GM12878 (cell line): ENCODE results near the gene SH3D19. TPM values are rescaled to one million over a fixed set of nuclear protein-coding genes. Genes with fewer than 3 reads are reported as not detected.

Source experiments
- ATAC-seq: fragments of 200-7000 bp; cut with Tn5 transposase; 3 replicates; pipeline ENCODE4 v1.9.1; 2020; ENCODE audit warnings: mild to moderate bottlenecking, moderate library complexity
- BruUV-seq: library from RNA; stranded (reverse); fragments of 400-500 nt; replicated peaks from 2 replicates; lab custom pipeline; 2021; lab: Mats Ljungman, UMichigan
- CTCF ChIA-PET: fragments of 300-600 bp; sonication (Branson Sonifier 250); formaldehyde crosslinking; extraction: SDS; loops from one replicate; lab custom pipeline; 2021; ENCODE audit warnings: inconsistent platforms; lab: Yijun Ruan, JAX
- POLR2A ChIA-PET: fragments of 350-600 bp; formaldehyde crosslinking; extraction: SDS; loops from one replicate; lab custom pipeline; 2021; ENCODE audit warnings: inconsistent platforms; lab: Charles Lee
- RAD21 ChIA-PET: fragments of 300-600 bp; sonication (Branson Sonifier 250); formaldehyde crosslinking; loops from one replicate; lab custom pipeline; 2023; ENCODE audit warnings: antibody characterized with exemption; ENCODE audit not compliant: unreplicated experiment; lab: Charles Lee
- SMC1A ChIA-PET: fragments of 300-600 bp; sonication (Branson Sonifier 250); formaldehyde crosslinking; loops from one replicate; lab custom pipeline; 2023; ENCODE audit not compliant: unreplicated experiment, uncharacterized antibody; lab: Charles Lee
- DNase-seq: peaks from one replicate; pipeline ENCODE4 v3.0.0-alpha.2; 2011; ENCODE audit warnings: low read depth, low spot score
- FAIRE-seq: peaks from 3 replicates; lab custom pipeline; 2011; peaks lifted over from hg19 to GRCh38; lab: Jason Lieb, UNC
- H2AFZ ChIP-seq: 2 replicates; pipeline ENCODE4 v1.6.0; 2011; ENCODE audit warnings: low read depth, low read length, control low read depth; ENCODE audit not compliant: control insufficient read depth
- H3K27ac ChIP-seq: 2 replicates; pipeline ENCODE4 v1.5.1; 2011; ENCODE audit warnings: control low read depth; ENCODE audit not compliant: control insufficient read depth, insufficient read depth
- H3K27me3 ChIP-seq, 2 experiments: replicated peaks in 1 of 2; 2 replicates each; pipeline versions ENCODE4 v1.6.0 to v1.6.1; 2011; ENCODE audit warnings: low read length in 1 of 2; ENCODE audit not compliant: control insufficient read depth in 2 of 2, insufficient read depth in 2 of 2
- H3K36me3 ChIP-seq, 2 experiments: 2 replicates each; pipeline ENCODE4 v1.5.1; 2011; ENCODE audit warnings: low read length in 1 of 2; ENCODE audit not compliant: control insufficient read depth in 2 of 2, insufficient read depth in 2 of 2
- H3K4me1 ChIP-seq: 2 replicates; pipeline ENCODE4 v1.6.1; 2011; ENCODE audit warnings: mild to moderate bottlenecking, low read length, moderate library complexity, mixed read lengths; ENCODE audit not compliant: control insufficient read depth, insufficient read depth
- H3K4me2 ChIP-seq: 2 replicates; pipeline ENCODE4 v1.6.0; 2011; ENCODE audit warnings: control low read depth; ENCODE audit not compliant: control insufficient read depth, insufficient read depth
- H3K4me3 ChIP-seq: fragments of 200-600 bp; sonication (generic); 2 replicates; pipeline ENCODE4 v1.5.1; 2016
- H3K79me2 ChIP-seq: 2 replicates; pipeline ENCODE4 v1.6.0; 2011; ENCODE audit warnings: low read length; ENCODE audit not compliant: control insufficient read depth, insufficient read depth
- H3K9ac ChIP-seq: 2 replicates; pipeline ENCODE4 v1.8.0; 2011; ENCODE audit warnings: low read length, control low read depth, mixed read lengths; ENCODE audit not compliant: control insufficient read depth, insufficient read depth
- H3K9me3 ChIP-seq: replicated peaks from 3 replicates; pipeline ENCODE4 v1.5.1; 2011; ENCODE audit warnings: mild to moderate bottlenecking, low read length; ENCODE audit not compliant: control insufficient read depth, insufficient read depth
- H4K20me1 ChIP-seq: 2 replicates; pipeline ENCODE4 v1.6.0; 2011; ENCODE audit not compliant: control insufficient read depth, insufficient read depth
- BHLHE40 ChIP-seq, 2 experiments: fragments of 450-650 bp in 1 of 2; IDR thresholded peaks; 2 replicates each; pipeline ENCODE4 v1.6.1; 2011 to 2017; ENCODE audit warnings: low read depth in 2 of 2, borderline replicate concordance in 1 of 2, improper control_type of control experiment in 1 of 2, low read length in 1 of 2, mild to moderate bottlenecking in 1 of 2
- CHD4 ChIP-seq: fragments of 200-600 bp; sonication (generic); IDR thresholded peaks from 2 replicates; pipeline ENCODE4 v1.6.1; 2016; ENCODE audit warnings: mild to moderate bottlenecking
- HCFC1 ChIP-seq: fragments of 150-350 bp; IDR thresholded peaks from 2 replicates; pipeline ENCODE4 v1.6.1; 2014; ENCODE audit warnings: low read length
- IKZF1 ChIP-seq: fragments of 450-650 bp; conservative IDR thresholded peaks from 2 replicates; pipeline ENCODE4 v1.6.1; 2017; ENCODE audit warnings: antibody characterized with exemption, mild to moderate bottlenecking
- IKZF2 ChIP-seq, 2 experiments: fragments of 450-650 bp; IDR thresholded peaks; 2 replicates each; pipeline ENCODE4 v1.6.1; 2017; ENCODE audit warnings: mild to moderate bottlenecking in 2 of 2, moderate library complexity in 2 of 2
- KLF5 ChIP-seq: fragments of 450-650 bp; IDR thresholded peaks from 2 replicates; pipeline ENCODE4 v1.6.1; 2014; ENCODE audit warnings: mild to moderate bottlenecking; ENCODE audit not compliant: partially characterized antibody
- LARP7 ChIP-seq: fragments of 450-650 bp; IDR thresholded peaks from 2 replicates; pipeline ENCODE4 v1.6.1; 2017; ENCODE audit warnings: mild to moderate bottlenecking
- MTA2 ChIP-seq: fragments of 450-650 bp; IDR thresholded peaks from 2 replicates; pipeline ENCODE4 v1.6.1; 2016; ENCODE audit warnings: low read depth, mild to moderate bottlenecking, moderate library complexity
- MTA3 ChIP-seq: IDR thresholded peaks from 2 replicates; pipeline ENCODE4 v1.6.1; 2012; ENCODE audit warnings: low read length, inconsistent platforms, borderline replicate concordance
- NFXL1 ChIP-seq: fragments of 450-650 bp; IDR thresholded peaks from 2 replicates; pipeline ENCODE4 v1.6.1; 2017; ENCODE audit warnings: antibody characterized with exemption, mild to moderate bottlenecking, borderline replicate concordance
- SREBF2 ChIP-seq: IDR thresholded peaks from 2 replicates; pipeline ENCODE4 v1.6.1; 2012; ENCODE audit warnings: mild to moderate bottlenecking, low read length
- TAF1 ChIP-seq: IDR thresholded peaks from 2 replicates; pipeline ENCODE4 v1.6.1; 2011; ENCODE audit warnings: mild to moderate bottlenecking, low read depth, low read length, borderline replicate concordance
- TCF3 ChIP-seq: IDR thresholded peaks from 2 replicates; pipeline ENCODE4 v1.6.1; 2012; ENCODE audit warnings: low read depth, mild to moderate bottlenecking, low read length, borderline replicate concordance; ENCODE audit not compliant: insufficient read depth
- WGBS: methylation state at CpG from one replicate; pipeline ENCODE4 v1.1.6; 2016; ENCODE audit warnings: low lambda C conversion rate; ENCODE audit not compliant: insufficient replicate concordance, insufficient coverage; ENCODE audit errors: missing lambda C conversion rate; 5-methylcytosine and 5-hydroxymethylcytosine counted together
- in situ Hi-C: fragments of 300-500 bp; cut with MboI; formaldehyde crosslinking; loops from 9 replicates; pipeline ENCODE4 v1.14.3; 2018; ENCODE audit warnings: mixed read lengths
- intact Hi-C: fragments of 100-400 bp; cut with micrococcal nuclease; formaldehyde crosslinking; loops from one replicate; pipeline ENCODE4 v1.14.2; 2022; ENCODE audit not compliant: unreplicated experiment
- polyA plus RNA-seq, 11 experiments: library from polyadenylated mRNA; depleted of rRNA in 4 of 11; unstranded in 6 of 11; stranded (reverse) in 5 of 11; fragments of >200 nt; fragmentation: Nextera tagmentation in 4 of 11; fragmentation: Illumina TruSeq in 1 of 11; extraction: Ambion mirVana in 4 of 11; extraction: Trizol in 1 of 11; gene quantifications; 1 replicate in 1 of 11; 2 replicates in 10 of 11; pipeline versions ENCODE4 v1.2.1 to v1.2.3, GENCODE V29; 2011 to 2016; ENCODE audit warnings: inconsistent platforms in 2 of 11, missing spikeins in 2 of 11, low read depth in 1 of 11
- total RNA-seq, 4 experiments: library from RNA; depleted of rRNA in 3 of 4; stranded (reverse); fragments of >200 nt in 3 of 4; fragmentation: Illumina TruSeq in 1 of 4; extraction: Trizol in 1 of 4; gene quantifications; 2 replicates each; pipeline versions ENCODE4 v1.2.1 to v1.2.3, GENCODE V29; 2013 to 2021
- TF ChIP-seq, protein P1 (sequence below), 3 experiments: IDR thresholded peaks in 2 of 3; conservative IDR thresholded peaks in 1 of 3; 2 replicates each; pipeline ENCODE4 v1.5.1; 2011; ENCODE audit warnings: low read depth in 3 of 3, low read length in 3 of 3, mild to moderate bottlenecking in 3 of 3, control low read depth in 2 of 3, moderate library complexity in 2 of 3, inconsistent platforms in 1 of 3, mixed read lengths in 1 of 3; ENCODE audit not compliant: control insufficient read depth in 2 of 3, insufficient read depth in 1 of 3; ENCODE audit errors: extremely low read depth in 1 of 3
- TF ChIP-seq, protein P2 (sequence below): fragments of 450-650 bp; IDR thresholded peaks from 2 replicates; pipeline ENCODE4 v1.6.1; 2017; ENCODE audit warnings: mild to moderate bottlenecking, moderate library complexity

SH3D19 gene
- total and polyA plus RNA-seq, 10 of the 15 experiments (the other 5 are each of a cell fraction or from before 2014, with no cell fraction given), result 0.03 to 6.9 (median 0.33) TPM; not detected in 3

- TF ChIP-seq, protein P1, sequence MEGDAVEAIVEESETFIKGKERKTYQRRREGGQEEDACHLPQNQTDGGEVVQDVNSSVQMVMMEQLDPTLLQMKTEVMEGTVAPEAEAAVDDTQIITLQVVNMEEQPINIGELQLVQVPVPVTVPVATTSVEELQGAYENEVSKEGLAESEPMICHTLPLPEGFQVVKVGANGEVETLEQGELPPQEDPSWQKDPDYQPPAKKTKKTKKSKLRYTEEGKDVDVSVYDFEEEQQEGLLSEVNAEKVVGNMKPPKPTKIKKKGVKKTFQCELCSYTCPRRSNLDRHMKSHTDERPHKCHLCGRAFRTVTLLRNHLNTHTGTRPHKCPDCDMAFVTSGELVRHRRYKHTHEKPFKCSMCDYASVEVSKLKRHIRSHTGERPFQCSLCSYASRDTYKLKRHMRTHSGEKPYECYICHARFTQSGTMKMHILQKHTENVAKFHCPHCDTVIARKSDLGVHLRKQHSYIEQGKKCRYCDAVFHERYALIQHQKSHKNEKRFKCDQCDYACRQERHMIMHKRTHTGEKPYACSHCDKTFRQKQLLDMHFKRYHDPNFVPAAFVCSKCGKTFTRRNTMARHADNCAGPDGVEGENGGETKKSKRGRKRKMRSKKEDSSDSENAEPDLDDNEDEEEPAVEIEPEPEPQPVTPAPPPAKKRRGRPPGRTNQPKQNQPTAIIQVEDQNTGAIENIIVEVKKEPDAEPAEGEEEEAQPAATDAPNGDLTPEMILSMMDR (IDR thresholded peaks at IDR 0.05 in 2 of 3, conservative IDR thresholded peaks at IDR 0.05 in 1 of 3; ENCODE audit: control insufficient read depth in 2 of 3, extremely low read depth in 1 of 3, insufficient read depth in 1 of 3, low read depth in 3 of 3, low read length in 3 of 3), result no peak
Measured at GRCh38 chr4:151093203-151093602, 232.2 kb downstream of the SH3D19 start (continued).

- POLR2A ChIA-PET, result no interaction called here
- BruUV-seq, result no TSS peak
- in situ Hi-C loops, result no loop called here
- Histone ChIP-seq H3K4me3 (no peak overlapping the region), H3K79me2 (no peaks in the 10 kb centered on the region), H3K9me3 (no peaks in the 10 kb centered on the region), H3K4me2 (no peak overlapping the region), H4K20me1 (no peaks in the 10 kb centered on the region), H3K9ac (no peak overlapping the region), H3K27ac (no peak overlapping the region), H3K36me3 (no peaks in the 10 kb centered on the region), H3K27me3 (no peaks in the 10 kb centered on the region), H3K4me1 (peaks cover 11% of the 10 kb centered on the region), H2AFZ (no peak overlapping the region)
- no peak for ATAC-seq
- DNase-seq, result no peak
- RAD21 ChIA-PET, result no interaction called here
- intact Hi-C loops, result no loop called here
- SMC1A ChIA-PET, result no interaction called here
- FAIRE-seq, result no peak
- CTCF ChIA-PET, result no interaction called here
- 88% methylated on average over 3 of the region's 3 CpGs for WGBS
- TF ChIP-seq, protein P1 (IDR thresholded peaks at IDR 0.05 in 2 of 3, conservative IDR thresholded peaks at IDR 0.05 in 1 of 3; ENCODE audit: control insufficient read depth in 2 of 3, extremely low read depth in 1 of 3, insufficient read depth in 1 of 3, low read depth in 3 of 3, low read length in 3 of 3), result no peak
- TF ChIP-seq BHLHE40 (IDR thresholded peaks at IDR 0.05; ENCODE audit: borderline replicate concordance in 1 of 2, low read depth in 2 of 2, low read length in 1 of 2) (no peak), LARP7 (no peak), MTA3 (no peak), TCF3 (no peak), MTA2 (no peak), SREBF2 (no peak), IKZF1 (no peak), IKZF2 (IDR thresholded peaks at IDR 0.05) (no peak), KLF5 (no peak), TAF1 (no peak), CHD4 (no peak), HCFC1 (no peak), NFXL1 (no peak)
- TF ChIP-seq, protein P2, sequence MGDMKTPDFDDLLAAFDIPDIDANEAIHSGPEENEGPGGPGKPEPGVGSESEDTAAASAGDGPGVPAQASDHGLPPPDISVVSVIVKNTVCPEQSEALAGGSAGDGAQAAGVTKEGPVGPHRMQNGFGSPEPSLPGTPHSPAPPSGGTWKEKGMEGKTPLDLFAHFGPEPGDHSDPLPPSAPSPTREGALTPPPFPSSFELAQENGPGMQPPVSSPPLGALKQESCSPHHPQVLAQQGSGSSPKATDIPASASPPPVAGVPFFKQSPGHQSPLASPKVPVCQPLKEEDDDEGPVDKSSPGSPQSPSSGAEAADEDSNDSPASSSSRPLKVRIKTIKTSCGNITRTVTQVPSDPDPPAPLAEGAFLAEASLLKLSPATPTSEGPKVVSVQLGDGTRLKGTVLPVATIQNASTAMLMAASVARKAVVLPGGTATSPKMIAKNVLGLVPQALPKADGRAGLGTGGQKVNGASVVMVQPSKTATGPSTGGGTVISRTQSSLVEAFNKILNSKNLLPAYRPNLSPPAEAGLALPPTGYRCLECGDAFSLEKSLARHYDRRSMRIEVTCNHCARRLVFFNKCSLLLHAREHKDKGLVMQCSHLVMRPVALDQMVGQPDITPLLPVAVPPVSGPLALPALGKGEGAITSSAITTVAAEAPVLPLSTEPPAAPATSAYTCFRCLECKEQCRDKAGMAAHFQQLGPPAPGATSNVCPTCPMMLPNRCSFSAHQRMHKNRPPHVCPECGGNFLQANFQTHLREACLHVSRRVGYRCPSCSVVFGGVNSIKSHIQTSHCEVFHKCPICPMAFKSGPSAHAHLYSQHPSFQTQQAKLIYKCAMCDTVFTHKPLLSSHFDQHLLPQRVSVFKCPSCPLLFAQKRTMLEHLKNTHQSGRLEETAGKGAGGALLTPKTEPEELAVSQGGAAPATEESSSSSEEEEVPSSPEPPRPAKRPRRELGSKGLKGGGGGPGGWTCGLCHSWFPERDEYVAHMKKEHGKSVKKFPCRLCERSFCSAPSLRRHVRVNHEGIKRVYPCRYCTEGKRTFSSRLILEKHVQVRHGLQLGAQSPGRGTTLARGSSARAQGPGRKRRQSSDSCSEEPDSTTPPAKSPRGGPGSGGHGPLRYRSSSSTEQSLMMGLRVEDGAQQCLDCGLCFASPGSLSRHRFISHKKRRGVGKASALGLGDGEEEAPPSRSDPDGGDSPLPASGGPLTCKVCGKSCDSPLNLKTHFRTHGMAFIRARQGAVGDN, result no peak
Measured at GRCh38 chr4:151092488-151092887, 232.9 kb downstream of the SH3D19 start.
